Fibroblast of skin of abdomen (primary cell): ENCODE measurements around the gene FAM136A. TPM values are rescaled to one million over a fixed set of nuclear protein-coding genes. Genes with fewer than 3 reads are reported as not detected.
"Not testable (repeated sequence)": the region's sequence is repeated elsewhere in the genome, so short reads cannot be mapped to it uniquely, and the experiment has no call there.

ENCODE experiments used
- DNase-seq: peaks from one replicate; pipeline ENCODE4 v3.0.0-alpha.2; 2013
- polyA plus RNA-seq, 2 experiments: library from polyadenylated mRNA; unstranded; fragments of 120-200 nt; gene quantifications; one replicate each; pipeline ENCODE4 v1.2.1, GENCODE V29; 2013; ENCODE audit not compliant: insufficient read length in 2 of 2

The FAM136A gene
- 37.1 TPM for polyA plus RNA-seq (2013, experiment 1 of 2; ENCODE audit: insufficient read length)
- 37.6 TPM for polyA plus RNA-seq (2013, experiment 2 of 2; ENCODE audit: insufficient read length)

DNA sequence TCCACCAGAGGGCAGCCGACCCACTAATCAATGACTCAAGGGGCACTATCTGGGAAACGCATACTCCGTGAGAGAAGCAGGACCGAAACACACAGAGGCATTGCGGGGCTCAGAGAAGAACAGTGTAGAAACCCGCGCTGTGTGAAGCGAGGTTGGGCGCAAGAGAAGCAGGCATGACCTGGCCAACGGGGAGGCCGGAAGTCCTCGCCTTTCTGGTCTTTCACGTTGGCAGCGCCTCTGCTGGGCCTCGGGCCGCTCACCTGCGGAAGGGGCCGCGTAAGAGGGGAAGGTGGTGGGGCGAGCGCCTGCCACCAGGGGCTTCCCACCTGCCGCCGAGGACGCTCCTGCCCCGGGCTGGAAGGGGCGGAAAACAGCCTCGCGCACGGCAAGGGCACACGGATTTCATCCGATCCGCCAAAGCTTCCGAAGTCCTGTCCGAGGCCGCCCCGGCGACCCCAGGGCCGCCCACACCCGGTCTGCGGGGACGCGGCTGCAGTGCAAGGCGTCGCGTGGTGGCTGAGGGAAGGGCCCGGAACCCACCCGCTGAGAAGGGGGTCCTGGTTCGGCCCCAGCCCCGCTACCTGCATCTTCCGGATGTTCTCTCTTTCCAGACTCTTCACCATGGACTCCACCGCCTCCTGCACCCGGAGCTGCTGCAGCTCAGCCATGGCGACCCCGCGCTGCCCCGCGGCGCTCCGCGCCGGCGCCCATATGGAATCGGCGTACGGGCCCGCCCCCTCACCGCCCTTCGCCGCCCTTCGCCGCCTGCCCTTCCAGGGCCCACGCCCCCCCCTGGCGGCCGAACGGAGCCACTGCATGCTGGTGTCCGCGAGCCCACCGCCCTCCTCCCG, at the start of gene FAM136A:
Gene FAM136A (minus strand): TSS at position 724 of the 851 bp plus-strand sequence. CDS start 56 bp downstream, at position 668.
- peak; percentile 79 for DNase-seq

GRCh38 chr2:70349921-70350685, 48.2 kb upstream of the FAM136A start:
- no peak for DNase-seq

GRCh38 chr2:70347831-70348230, 46.0 kb upstream of the FAM136A start:
- DNase-seq: no peak

DNA sequence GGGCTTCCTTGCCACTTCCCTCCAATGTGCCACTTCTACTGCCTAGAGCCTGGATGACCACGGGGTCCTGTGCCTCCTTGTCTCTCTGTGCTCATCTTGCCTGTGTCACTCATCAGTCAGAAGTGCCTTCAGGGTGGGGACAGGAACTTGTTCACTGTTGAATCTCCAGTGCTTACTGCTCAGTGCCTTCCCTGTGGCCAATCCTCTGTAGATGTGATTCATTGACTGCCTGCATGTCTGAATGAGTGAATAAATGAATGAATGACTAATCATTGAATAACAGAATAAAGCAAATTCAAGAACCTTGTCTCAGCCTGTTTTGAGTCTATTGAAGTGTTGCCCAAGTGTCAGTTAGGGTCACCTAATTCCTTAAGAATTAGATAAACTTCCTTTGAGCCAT, 42.3 kb upstream of the FAM136A start:
- peak; percentile 28 for DNase-seq

- no peak for DNase-seq
Observed at GRCh38 chr2:70341477-70341765, 39.6 kb upstream of the FAM136A start.

- peak; percentile 37 for DNase-seq
Observed at GRCh38 chr2:70340761-70341476, 39.1 kb upstream of the FAM136A start.

GRCh38 chr2:70340075-70340474, 38.2 kb upstream of the FAM136A start:
- DNase-seq: no peak

DNA sequence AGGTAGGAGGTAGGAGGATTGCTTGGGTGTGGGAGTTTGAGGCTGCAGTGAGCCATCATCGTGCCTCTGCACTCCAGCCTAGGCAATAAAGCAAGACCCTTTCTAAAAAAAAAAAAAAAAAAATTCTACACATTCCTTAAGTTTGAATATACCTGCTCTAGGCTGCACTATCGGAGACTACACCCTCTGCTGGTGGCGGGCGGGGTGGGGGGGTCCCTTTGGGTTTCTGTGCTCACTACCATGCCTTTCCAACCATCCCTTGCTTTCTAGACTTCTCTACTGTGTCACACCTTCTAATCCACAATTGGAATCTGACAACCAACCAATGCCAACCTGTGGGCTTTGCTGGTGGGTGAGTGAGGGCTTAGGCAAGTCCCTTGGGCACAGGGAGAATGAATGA, 34.7 kb upstream of the FAM136A start:
- DNase-seq: no peak

GRCh38 chr2:70331012-70331411, 29.1 kb upstream of the FAM136A start:
- no peak for DNase-seq

DNA sequence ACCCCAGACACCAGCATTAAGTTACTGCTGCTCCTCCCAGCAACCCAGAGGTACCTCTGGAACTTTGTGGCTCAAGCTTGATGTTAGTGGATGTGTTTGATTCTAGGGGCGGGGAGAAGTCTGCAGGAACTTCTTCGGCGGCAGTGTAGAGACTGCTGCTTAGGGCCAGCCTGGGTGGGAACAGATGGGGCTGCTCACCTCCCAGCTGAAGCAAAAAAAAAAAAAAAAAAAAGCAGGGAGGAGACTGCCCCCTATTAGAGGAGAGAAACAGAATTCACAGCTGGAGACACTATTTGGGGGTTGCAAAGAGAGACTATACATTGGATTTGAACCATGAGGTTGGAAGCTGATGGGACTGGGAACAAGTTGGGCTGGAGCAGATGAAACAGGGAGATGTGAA, 28.6 kb upstream of the FAM136A start:
- no peak for DNase-seq

- DNase-seq: no peak
Observed at GRCh38 chr2:70328921-70329561, 27.2 kb upstream of the FAM136A start.

DNA sequence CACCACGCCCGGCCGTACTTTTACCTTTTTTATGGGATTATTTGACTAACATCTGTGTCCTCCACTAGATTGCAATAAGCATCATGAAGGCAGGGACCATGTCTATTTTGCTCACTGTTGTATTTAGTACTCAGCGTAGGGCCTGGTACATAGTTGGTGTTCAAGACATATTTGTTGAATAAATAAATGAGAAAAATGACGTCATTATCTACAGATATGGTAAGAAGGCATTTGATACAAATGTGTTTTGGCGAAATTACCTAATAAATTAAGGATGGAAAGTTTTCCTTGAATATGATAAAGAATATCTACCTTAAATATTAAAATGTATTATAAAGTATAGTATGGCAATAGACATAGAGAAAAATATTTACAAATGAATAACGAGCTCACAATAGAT, 24.0 kb upstream of the FAM136A start:
- no peak for DNase-seq

- DNase-seq: no peak
Observed at GRCh38 chr2:70322518-70322917, 20.7 kb upstream of the FAM136A start.

DNA sequence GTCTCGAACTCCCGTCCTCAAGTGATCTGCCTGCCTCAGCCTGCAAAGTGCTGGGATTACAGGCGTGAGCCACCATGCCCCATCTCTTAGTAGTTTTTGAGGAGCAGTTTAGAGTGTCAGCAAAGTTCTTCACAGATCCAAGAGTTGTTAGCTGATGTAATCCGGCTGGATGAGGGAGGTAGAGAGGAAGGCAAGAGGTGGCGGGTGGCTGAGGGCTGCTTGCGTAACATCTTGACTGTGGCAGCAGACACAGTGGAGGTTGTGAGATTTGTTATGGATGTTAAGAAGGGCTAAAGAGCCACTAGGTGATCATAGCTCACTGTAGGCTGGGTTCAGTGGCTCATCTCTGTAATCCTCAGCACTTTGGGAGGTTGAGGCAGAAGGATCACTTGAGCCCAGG, 19.5 kb upstream of the FAM136A start:
- peak; percentile 15 for DNase-seq

GRCh38 chr2:70314640-70315039, 12.8 kb upstream of the FAM136A start:
- no peak for DNase-seq

- no peak for DNase-seq
Observed at GRCh38 chr2:70312560-70312959, 10.7 kb upstream of the FAM136A start.

- DNase-seq: no peak
Observed at GRCh38 chr2:70310899-70311298, 9.0 kb upstream of the FAM136A start.

DNA sequence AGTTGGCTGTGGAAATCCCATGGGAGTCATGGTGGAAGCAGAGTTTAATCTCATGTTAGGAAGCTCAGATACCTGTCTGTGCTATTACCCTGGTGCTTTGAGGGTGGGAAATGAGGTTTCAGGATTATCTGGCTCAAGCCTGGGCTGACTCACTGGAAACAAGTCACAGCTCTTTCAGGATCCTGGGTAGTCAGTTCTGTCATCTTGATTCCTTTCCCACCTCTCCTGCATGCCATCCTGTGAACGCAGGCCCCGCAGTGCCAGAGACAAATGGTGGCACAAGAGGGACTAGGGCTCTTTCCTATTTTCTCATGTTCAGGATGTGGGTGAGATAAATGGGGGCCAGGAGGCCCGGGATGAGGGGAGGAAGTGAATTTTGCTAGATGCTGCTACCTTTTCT, 3.7 kb upstream of the FAM136A start:
- no peak for DNase-seq

GRCh38 chr2:70304498-70304897, 2.6 kb upstream of the FAM136A start:
- no peak for DNase-seq

GRCh38 chr2:70303186-70303585, 1.3 kb upstream of the FAM136A start:
- no peak for DNase-seq

- DNase-seq: not testable (repeated sequence)
Observed at GRCh38 chr2:70302195-70302546, 304 bp upstream of the FAM136A start.

DNA sequence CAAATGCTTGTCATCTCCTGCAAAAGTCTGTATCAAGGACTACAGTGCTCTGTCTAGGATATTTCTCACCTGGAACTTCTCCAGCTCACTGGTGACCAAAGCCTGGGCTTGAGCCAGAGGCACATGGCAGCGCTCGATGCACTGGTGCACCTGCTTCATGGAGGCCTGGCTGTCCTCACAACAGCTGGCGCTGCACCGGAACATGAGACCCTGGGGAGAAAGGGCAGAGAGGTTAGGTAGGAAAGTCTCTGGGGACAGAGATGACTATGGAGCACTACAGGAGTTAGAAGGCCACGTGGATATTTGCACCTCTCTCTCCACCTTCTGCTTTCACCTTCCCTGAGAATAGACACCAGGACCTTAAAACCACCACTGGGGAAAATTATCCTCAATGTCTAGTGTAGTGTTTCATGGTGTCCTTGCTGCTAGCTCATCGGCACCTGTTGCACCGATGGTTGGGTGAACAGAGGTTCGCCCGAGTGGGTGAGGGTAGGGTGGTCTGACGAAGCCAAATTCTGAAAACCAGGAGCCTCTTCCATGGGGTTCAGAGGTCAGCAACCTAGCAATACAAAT, 1.0 kb downstream of the FAM136A start:
- no peak for DNase-seq
